ENCODE results near the gene THBS1. TPM values are rescaled to one million over a fixed set of nuclear protein-coding genes. Genes with fewer than 3 reads are reported as not detected.

THBS1 gene
- polyA plus RNA-seq, 1 experiment: 6,610 TPM

DNA sequence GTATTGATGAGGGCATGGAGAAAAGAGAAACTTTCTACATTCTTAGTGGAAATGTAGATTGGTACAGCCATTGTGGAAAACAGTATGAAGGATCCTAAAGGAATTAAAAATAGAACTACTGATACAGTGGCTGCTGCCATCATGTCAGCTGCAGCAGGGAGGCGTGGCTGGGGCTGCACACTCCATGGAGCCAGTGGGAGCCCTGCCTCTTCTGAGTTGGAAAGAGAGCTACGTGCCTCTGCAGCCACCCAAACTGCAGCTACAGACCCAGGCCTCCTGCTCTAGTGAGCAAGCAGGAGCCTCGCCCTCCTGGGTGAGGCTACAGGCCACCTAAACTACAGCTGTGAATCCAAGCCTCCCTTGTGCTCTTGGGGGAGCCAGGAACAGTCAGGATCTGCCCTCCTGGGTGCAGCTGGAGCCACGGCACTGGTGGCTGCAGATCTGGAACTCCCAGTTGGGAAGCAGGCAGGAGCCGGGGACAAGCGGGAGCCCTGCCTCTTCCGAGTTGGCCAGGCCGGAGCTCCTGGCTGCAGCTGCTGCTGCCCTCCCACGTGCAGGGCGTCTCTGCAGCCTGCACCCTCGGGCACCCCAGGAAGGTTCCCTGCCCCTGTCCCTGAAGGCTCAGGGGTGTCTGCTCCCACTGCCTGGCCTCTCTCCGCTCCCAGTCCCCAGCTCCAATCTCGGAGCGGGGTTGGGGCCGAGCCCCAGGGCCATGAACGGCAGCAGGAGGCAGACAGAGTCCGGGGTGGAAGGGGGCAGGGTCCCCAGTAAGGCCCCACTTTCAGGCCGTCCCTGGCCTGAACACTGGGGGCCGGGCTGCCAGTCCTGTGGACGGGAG is 64.5 kb downstream of the THBS1 start:
- DNase-seq (ENCODE audit: low read depth): no peak
- POLR2A ChIA-PET: interaction anchor here (0.7 kb wide), 1 partner anchor 23 kb away, joined by 3 read pairs; no protein-coding TSS in a partner anchor
- H3K27me3 ChIP-seq (ENCODE audit: control insufficient read depth, insufficient read depth, low read length): no peaks in the 10 kb centered on the region
- H3K36me3 ChIP-seq (ENCODE audit: control insufficient read depth, insufficient read depth, low read length): no peaks in the 10 kb centered on the region
- CTCF ChIA-PET: interaction anchor here (0.6 to 0.8 kb wide), 5 partner anchors 22 to 478 kb away, joined by 3 to 4 read pairs (median 3); no protein-coding TSS in a partner anchor
- no peak overlapping the region for H3K4me3 ChIP-seq (ENCODE audit: low read depth, low read length)
- TF ChIP-seq, protein P1, sequence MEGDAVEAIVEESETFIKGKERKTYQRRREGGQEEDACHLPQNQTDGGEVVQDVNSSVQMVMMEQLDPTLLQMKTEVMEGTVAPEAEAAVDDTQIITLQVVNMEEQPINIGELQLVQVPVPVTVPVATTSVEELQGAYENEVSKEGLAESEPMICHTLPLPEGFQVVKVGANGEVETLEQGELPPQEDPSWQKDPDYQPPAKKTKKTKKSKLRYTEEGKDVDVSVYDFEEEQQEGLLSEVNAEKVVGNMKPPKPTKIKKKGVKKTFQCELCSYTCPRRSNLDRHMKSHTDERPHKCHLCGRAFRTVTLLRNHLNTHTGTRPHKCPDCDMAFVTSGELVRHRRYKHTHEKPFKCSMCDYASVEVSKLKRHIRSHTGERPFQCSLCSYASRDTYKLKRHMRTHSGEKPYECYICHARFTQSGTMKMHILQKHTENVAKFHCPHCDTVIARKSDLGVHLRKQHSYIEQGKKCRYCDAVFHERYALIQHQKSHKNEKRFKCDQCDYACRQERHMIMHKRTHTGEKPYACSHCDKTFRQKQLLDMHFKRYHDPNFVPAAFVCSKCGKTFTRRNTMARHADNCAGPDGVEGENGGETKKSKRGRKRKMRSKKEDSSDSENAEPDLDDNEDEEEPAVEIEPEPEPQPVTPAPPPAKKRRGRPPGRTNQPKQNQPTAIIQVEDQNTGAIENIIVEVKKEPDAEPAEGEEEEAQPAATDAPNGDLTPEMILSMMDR (IDR thresholded peaks at IDR 0.05; ENCODE audit: insufficient read depth, low read depth, low read length): no peak

DNA sequence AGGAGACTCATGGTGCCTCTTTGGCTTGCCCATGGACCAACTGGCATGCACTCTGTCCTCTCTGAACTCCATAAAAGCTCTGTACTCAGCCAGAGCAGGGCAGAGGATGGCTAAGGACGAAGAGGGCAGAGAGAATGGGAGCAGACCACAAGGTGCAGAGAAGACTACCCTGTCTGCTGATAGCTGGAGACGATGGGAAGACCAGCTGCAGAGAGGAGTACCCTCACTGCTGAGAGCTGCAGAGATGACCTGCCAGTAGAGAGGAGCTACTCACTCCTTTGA is 65.0 kb downstream of the THBS1 start:
- H3K27me3 ChIP-seq (ENCODE audit: control insufficient read depth, insufficient read depth, low read length): no peaks in the 10 kb centered on the region
- DNase-seq (ENCODE audit: low read depth): no peak
- TF ChIP-seq, protein P1 (IDR thresholded peaks at IDR 0.05; ENCODE audit: insufficient read depth, low read depth, low read length): no peak
- ChIA-PET CTCF (interaction anchor here (0.6 kb wide), 1 partner anchor 376 kb away, joined by 4 read pairs; no protein-coding TSS in a partner anchor), POLR2A (no interaction called here)
- no peaks in the 10 kb centered on the region for H3K36me3 ChIP-seq (ENCODE audit: control insufficient read depth, insufficient read depth, low read length)
- H3K4me3 ChIP-seq (ENCODE audit: low read depth, low read length): no peak overlapping the region

DNA sequence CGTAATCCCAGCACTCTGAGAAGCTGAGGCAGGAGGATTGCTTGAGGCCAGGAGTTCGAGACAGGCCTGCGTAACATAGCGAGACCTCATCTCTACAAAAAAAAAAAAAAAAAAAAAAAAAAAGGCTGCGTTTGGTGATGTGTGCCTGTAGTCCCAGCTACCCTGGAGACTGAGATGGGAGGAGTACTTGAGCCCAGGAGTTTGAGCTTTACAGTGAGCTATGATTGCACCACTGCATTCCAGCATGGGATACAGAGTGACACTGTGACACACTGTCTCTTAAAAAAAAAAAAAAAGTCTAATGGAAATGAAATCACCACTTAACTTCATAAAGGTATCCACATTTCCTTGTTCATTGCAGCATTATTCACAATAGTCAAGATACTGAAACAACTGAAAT is 65.5 kb downstream of the THBS1 start:
- Histone ChIP-seq H3K27me3 (ENCODE audit: control insufficient read depth, insufficient read depth, low read length) (no peaks in the 10 kb centered on the region), H3K4me3 (ENCODE audit: low read depth, low read length) (no peak overlapping the region), H3K36me3 (ENCODE audit: control insufficient read depth, insufficient read depth, low read length) (no peaks in the 10 kb centered on the region)
- no peak for DNase-seq (ENCODE audit: low read depth)
- ChIA-PET POLR2A (no interaction called here), CTCF (no interaction called here)
- TF ChIP-seq, protein P1 (IDR thresholded peaks at IDR 0.05; ENCODE audit: insufficient read depth, low read depth, low read length): no peak

Other genes with a start within 250 kb of the THBS1 start
- 0.22 and 0.65 TPM in 2 replicates for gene FSIP1, start 201.8 kb downstream of the THBS1 start, polyA plus RNA-seq (2011; rRNA removed)